Endothelial cell of umbilical vein (primary cell): Measurements from ENCODE around the gene NOP9.

ENCODE experiments used
- CTCF ChIP-seq, 2 donors: IDR thresholded peaks; 1 replicate in 1 of 2; 2 replicates in 1 of 2; pipeline ENCODE4 v1.5.1; 2011; ENCODE audit warnings: low read length in 2 of 2, mild to moderate bottlenecking in 2 of 2, moderate library complexity in 2 of 2, control low read depth in 1 of 2, inconsistent platforms in 1 of 2, low read depth in 1 of 2; ENCODE audit not compliant: insufficient read depth in 1 of 2; ENCODE audit errors: extremely low read depth in 1 of 2
- EZH2 ChIP-seq: IDR thresholded peaks from 2 replicates; pipeline ENCODE4 v1.6.1; 2012; ENCODE audit warnings: borderline replicate concordance, low read depth, mild to moderate bottlenecking, moderate library complexity, low read length, inconsistent platforms; ENCODE audit not compliant: severe bottlenecking
- JUN ChIP-seq: IDR thresholded peaks from 2 replicates; pipeline ENCODE4 v1.6.1; 2011; ENCODE audit warnings: borderline replicate concordance, low read depth; ENCODE audit not compliant: insufficient read length, insufficient read depth
- MAX ChIP-seq: IDR thresholded peaks from 2 replicates; pipeline ENCODE4 v1.6.1; 2011; ENCODE audit not compliant: insufficient read depth, insufficient read length
- POLR2A ChIP-seq: IDR thresholded peaks from 2 replicates; pipeline ENCODE4 v1.6.1; 2012; ENCODE audit warnings: low read depth, mild to moderate bottlenecking, control low read depth, low read length
- POLR2AphosphoS5 ChIP-seq: IDR thresholded peaks from 2 replicates; pipeline ENCODE4 v1.6.1; 2012; ENCODE audit warnings: low read depth, mild to moderate bottlenecking, control low read depth, low read length, moderate library complexity; ENCODE audit not compliant: insufficient read depth

GRCh38 chr14:24282736-24283135 is 16.9 kb upstream of the NOP9 start:
- no peak for TF ChIP-seq POLR2AphosphoS5
- TF ChIP-seq POLR2A, result no peak
- TF ChIP-seq CTCF (IDR thresholded peaks at IDR 0.05; ENCODE audit: extremely low read depth in 1 of 2, insufficient read depth in 1 of 2, low read depth in 1 of 2, low read length in 2 of 2), result no peak
- TF ChIP-seq JUN, result no peak
- TF ChIP-seq MAX, result no peak
- no peak for TF ChIP-seq EZH2
